Kasumi-1 (cell line): ENCODE results near the gene OR2D2.
A peak's percentile ranks its signal among the peaks of the same experiment; 100 is the strongest.
"Not testable (repeated sequence)": the region's sequence is repeated elsewhere in the genome, so short reads cannot be mapped to it uniquely, and the experiment has no call there.

Source experiments
- DNase-seq, 2 experiments: peaks; one replicate each; lab custom pipeline; 2025; lab: John Stamatoyannopoulos, UW

The OR2D2 gene

DNA sequence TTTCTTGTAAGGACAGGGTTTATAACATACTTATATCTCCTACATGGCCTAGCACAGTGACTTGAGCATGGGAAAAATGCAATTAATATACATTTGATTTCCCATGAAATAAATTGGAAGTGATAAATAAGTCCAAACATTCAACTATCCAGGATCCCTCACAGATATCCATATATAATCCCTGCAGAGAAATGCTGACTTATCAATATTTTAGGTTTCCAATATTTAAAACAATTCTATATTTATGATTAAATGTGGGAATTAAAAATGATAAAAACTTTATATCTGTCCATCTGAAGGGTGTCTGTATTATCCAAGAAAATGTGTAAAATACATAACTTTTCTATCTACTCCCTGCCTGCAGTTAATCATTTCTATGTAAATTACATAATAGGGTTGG is 9.5 kb downstream of the OR2D2 start:
- no peak for DNase-seq

DNA sequence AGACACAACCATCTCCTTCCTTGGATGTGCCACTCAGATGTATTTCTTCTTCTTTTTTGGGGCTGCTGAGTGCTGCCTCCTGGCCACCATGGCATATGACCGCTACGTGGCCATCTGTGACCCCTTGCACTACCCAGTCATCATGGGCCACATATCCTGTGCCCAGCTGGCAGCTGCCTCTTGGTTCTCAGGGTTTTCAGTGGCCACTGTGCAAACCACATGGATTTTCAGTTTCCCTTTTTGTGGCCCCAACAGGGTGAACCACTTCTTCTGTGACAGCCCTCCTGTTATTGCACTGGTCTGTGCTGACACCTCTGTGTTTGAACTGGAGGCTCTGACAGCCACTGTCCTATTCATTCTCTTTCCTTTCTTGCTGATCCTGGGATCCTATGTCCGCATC is 15.4 kb downstream of the OR2D2 start:
- DNase-seq: no peak

DNA sequence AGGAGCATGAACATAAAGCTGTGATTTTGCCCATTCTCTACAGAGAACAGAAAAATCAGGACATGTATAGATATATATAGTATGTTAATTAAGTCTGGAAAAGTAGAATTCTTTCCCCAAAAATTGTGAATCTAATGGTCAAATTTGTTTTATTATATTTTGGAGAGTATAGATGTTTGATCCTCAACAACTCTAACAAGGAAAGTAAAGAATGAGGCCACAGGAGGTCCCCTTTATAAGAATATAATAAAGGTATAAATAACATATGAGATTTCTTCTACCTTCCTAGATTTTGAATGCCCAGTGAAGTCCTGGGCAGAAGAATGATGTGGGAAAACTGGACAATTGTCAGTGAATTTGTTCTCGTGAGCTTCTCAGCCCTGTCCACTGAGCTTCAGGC is 16.0 kb downstream of the OR2D2 start, which contains the start of gene OR10A4:
Gene OR10A4, plus strand, starts transcription at position 301 of the 400 bp plus-strand sequence. Its CDS starts 23 bp downstream, at position 324.
- DNase-seq: no peak

DNA sequence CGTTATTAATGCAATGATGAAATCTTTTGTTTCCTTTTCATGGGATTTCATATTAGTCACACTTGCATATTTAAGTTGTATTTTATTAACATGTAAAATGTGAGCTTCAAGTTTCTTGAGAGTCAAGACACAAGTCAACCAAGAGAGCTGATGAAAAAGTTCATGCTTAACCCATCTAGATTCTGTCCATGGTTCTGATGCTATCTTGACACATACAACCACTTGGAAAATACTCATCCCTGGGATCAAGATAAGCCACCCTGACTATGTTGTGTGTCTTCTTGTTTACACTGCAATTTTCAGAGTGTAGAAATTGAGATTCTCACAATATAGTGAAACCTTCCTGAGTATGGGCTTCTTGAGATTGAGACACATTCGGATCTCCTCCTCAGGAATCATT is 16.5 kb downstream of the OR2D2 start:
- DNase-seq: no peak

DNA sequence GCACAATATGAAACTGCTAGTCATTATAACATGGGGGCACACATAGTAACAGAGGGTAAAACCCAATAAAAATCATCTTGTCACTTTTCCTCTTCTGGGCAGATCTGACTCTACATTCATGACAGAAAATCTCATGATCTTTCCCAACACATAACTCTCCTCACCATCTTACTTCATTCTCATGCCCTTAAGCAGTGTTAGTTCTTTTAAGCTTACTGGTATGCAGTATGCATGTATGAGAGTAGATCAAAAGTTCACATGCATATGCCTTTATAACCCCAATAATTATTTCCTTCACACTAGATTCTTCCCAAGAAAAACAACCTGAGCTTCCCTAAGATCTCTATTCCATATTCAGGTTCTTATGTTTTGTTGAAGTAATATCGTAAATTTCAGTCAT is 21.0 kb downstream of the OR2D2 start:
- no peak for DNase-seq

DNA sequence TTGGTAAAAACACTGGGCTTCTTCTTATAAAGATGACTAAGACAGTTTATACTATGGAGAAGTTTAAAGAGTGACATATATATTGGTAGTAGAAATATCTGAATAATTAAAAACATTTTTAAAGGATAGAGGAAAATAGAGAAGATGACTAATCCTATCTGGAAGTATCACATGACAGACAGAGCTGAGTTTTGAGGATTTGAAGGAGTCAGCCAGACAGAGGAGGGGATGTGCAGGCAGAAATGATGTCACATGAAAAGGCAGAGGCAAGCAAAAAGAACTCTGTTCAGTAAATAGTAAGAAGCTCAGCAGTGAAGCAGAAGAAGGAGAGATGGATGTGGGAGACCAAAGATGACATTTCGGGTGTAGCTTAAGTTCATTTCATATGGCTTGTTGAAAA is 27.9 kb downstream of the OR2D2 start:
- no peak for DNase-seq

DNA sequence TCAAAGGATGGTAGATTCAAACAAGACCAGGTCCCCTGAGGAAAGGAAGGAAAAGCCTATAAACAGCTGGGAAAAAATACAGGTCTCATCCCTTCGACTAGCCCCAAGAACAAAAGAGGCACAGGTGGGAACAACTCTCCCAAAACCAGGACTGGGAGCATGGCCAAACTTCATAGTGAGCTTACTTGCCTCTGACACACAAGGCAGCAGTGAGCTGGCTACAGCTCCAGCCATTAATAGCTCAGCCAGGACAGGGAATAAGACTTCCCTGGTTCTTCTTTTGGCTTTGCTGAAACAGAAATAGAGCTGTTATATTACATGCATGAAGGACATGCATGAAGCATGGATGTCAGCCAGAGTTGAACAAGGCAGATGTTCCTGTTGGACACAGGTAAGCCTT is 29.3 kb downstream of the OR2D2 start, which contains the start of gene OR10A2:
Gene OR10A2, plus strand, starts transcription at position 97 of the 400 bp plus-strand sequence. CDS start 6,698 bp downstream, outside the sequence.
- DNase-seq: no peak

DNA sequence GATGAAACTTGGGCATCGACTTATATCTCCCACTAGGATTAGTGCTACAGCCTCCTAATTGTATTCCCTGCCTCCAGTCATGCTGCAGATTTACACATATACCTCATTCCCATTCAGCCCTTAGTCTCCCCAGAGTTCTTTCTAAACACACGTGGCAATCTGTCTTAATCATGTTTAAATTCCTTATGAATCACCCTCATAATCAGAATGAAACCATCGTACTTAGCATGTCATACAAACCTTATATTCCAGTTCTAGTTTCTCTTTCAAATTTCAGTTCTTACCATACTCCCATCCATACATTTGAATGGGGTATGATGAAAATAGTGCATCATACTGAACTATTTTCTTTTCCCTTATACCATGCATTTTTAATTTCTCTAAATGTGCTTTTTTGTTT is 35.4 kb downstream of the OR2D2 start:
- DNase-seq: no peak

DNA sequence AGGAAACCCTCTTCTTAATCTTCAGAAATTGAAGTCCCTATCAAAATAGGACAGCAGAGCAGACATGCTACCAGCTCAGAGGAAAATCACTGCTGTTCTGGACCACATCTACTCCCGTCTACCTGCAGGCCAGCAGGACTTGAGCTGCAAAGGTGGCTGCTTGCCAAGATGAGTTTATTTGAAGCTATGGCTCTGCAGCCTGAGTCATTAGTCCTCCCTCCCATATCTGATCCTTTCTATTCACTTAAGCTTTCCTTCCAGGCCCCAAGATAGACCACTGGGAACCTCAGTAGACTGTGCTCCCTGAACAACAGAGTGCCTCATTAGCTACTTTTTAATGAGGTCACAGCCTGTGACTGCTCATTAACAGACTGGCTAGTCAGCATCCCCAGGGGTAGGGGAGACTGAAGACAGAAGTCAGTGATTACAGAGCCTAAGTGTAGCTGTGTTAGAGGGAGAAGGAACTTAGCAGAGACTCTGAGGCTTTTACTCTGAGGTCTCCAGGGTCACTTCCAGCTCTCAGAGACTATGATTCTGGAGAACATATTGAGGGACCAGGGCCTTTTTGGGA is 36.2 kb downstream of the OR2D2 start:
- no peak for DNase-seq

DNA sequence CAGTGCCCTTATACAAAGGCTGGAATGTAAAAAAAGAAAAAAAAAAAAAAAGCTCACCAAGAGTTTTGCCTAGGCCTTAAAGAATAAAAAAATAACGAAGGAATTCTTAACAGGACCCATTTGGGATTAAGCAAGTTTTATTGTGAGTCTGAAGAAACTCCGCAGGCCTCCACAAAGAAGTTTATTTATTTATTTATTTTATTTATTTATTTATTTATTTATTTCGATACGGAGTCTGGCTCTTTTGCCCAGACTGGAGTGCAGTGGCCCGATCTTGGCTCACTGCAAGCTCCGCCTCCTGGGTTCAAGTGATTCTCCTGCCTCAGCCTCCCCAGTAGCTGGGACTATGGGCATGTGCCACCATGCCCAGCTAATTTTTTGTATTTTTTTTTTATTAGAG is 37.5 kb downstream of the OR2D2 start:
- not testable (repeated sequence) for DNase-seq

DNA sequence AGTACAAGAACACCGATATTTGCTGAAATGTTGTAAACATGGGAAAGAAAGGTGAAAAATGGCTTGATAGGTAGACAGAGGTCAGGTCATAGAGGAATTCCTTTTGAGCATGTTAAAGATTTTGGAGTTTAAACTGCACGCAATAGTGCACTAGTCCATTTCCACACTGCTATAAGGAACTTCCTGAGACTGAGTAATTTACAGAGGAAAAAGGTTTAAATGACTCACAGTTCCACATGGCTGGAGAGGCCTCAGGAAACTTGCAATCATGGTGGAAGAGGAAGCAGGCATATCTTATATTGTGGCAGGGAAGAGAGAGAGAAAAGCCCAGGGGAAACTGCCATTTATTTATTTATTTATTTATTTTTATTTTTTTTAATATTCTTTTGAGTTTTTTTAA is 41.8 kb downstream of the OR2D2 start:
- peak in 1 of 2 experiments; percentile 24 for DNase-seq

DNA sequence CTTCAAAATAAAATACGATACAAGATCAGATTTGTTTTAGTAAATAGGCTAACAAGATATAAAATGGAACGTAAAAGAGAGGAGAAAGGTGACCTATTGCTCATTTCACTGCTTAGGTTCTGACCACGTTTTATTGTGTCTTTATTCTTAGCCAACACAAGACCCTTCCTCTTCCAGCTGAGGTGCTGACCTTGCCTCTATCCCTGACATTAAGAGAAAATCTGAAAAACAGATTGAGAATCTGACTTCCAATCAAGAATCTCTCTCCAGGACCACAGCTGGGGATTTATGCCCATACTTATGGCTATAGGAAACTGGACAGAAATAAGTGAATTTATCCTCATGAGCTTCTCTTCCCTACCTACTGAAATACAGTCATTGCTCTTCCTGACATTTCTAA is 46.9 kb downstream of the OR2D2 start, which contains the start of gene OR10A5:
Gene OR10A5, plus strand, starts transcription at position 301 of the 400 bp plus-strand sequence. Its CDS starts 0 bp downstream, at position 301.
- DNase-seq: no peak

DNA sequence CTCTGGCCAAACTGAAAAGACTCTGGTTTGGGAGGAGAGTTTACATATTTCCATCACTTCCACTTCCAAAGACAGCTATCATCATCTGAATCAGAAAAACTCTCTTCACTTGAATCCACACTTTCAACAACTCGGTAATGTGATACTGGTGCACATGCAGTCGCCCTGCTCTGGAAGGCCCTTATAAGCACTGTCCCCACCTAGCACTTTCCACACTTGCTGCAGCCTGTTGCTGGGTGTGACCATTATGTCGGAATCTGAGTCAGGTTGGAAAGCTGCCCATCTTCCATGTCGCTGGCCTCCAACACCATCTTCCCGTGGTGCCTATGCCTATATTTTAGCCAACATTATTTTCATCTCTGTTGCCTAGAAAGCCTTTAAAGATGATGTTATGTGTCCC is 47.9 kb downstream of the OR2D2 start:
- no peak for DNase-seq

DNA sequence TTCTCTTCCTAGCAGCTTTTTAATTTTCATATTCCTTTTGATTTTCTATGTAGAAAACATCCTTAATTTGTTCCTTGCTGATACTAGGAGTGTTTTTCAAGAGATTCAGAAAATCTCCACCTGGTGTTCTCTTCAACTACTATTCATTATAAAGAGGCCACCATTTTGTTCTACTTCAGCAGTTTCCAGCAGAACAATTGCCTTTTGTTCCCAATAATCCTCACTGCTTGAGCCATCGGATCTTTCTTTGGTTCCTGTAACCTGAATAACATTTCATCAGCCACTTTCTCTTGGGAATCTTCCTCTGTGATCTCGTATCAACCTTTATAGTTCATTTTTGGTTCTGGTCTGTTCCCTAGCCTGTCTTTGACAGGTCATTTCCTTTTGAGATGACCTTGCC is 48.6 kb downstream of the OR2D2 start:
- no peak for DNase-seq

DNA sequence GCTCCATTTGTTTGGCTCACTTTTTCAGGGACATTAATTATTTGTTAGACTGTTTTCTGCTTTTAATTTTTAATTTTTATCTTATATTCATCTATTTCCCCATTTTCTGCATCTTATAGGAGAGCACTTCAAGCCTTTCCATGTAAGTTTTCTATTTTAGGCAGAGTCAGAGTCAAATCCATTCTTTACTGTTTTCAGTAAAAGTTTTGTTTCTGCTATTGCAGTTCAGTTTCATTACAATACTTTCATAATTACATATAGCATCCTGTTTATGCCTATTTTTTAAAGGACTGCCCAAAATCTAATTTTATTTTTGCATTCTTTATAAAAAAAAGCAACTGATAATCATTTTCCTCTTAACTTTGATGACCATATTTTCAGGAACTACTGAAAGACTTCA is 50.6 kb downstream of the OR2D2 start:
- DNase-seq: no peak
